ENCODE results near the gene LPIN1. TPM values are rescaled to one million over a fixed set of nuclear protein-coding genes. Genes with fewer than 3 reads are reported as not detected.

Gene LPIN1
- total and polyA plus RNA-seq, 4 experiments from 2014 or later = 13.3 to 83.9 (median 51.5) TPM

- Mint-ChIP-seq H3K4me1 (peaks cover 31 to 49% (median 39%) of the 10 kb centered on the region in 4 donors), H3K27me3 (no peaks in the 10 kb centered on the region), H3K4me3 (peak overlapping the region in 4 of 8 donors; percentile 75 to 92 (median 86)), H3K9me3 (no peaks in the 10 kb centered on the region), H3K36me3 (peaks cover 0 to 6% of the 10 kb centered on the region in 2 donors), H3K27ac (peak overlapping the region; percentile 51 to 95 (median 72))
- H3K4me1 ChIP-seq (ENCODE audit: insufficient read depth, low read length) = peaks cover 49% of the 10 kb centered on the region
- peak overlapping the region; percentile 48 for H3K27ac ChIP-seq (ENCODE audit: low read depth, low read length)
- no peaks in the 10 kb centered on the region for H3K27me3 ChIP-seq (ENCODE audit: insufficient read depth, low read length)
- DNase-seq = no peak
- no peaks in the 10 kb centered on the region for H3K9me3 ChIP-seq (ENCODE audit: control insufficient read depth in 1 of 2, low read length in 2 of 2)
- H3K4me3 ChIP-seq (ENCODE audit: low read length in 2 of 2) = no peak overlapping the region
- intact Hi-C loops (cut with micrococcal nuclease) = loop anchor here (10.0 kb wide), 1 partner anchor 399 kb away; the partner anchor contains the start of gene ROCK2
- CTCF ChIA-PET (ENCODE audit: partially characterized antibody) = interaction anchor here (0.9 to 16.7 kb wide), 9 partner anchors 8 to 1054 kb away, joined by 3 to 258 read pairs (median 12); partner anchors contain the start of gene NOL10
- no peaks in the 10 kb centered on the region for H3K36me3 ChIP-seq (ENCODE audit: insufficient read depth, low read length)
- POLR2A ChIA-PET (ENCODE audit: partially characterized antibody) = interaction anchor here (0.6 to 2.7 kb wide), 7 partner anchors 10 to 931 kb away, joined by 3 to 46 read pairs (median 5); no protein-coding TSS in a partner anchor
These were observed 3.1 kb upstream of the LPIN1 start for GRCh38 chr2:11743366-11743765.

- H3K4me1 Mint-ChIP-seq = peaks cover 37 to 55% (median 44%) of the 10 kb centered on the region in 4 donors
- intact Hi-C loops (cut with micrococcal nuclease) = loop anchor here (10.0 kb wide), 1 partner anchor 399 kb away; the partner anchor contains the start of gene ROCK2
- POLR2A ChIA-PET (ENCODE audit: partially characterized antibody) = interaction anchor here (0.6 to 2.7 kb wide), 11 partner anchors 8 to 932 kb away, joined by 3 to 46 read pairs (median 4); no protein-coding TSS in a partner anchor
- peak overlapping the region; percentile 71 to 98 (median 94) for H3K27ac Mint-ChIP-seq
- peak overlapping the region; percentile 49 to 92 (median 81) for H3K4me3 Mint-ChIP-seq
- no peaks in the 10 kb centered on the region for H3K9me3 ChIP-seq (ENCODE audit: control insufficient read depth in 1 of 2, low read length in 2 of 2)
- CTCF ChIA-PET (ENCODE audit: partially characterized antibody) = interaction anchor here (0.9 to 16.7 kb wide), 14 partner anchors 9 to 1055 kb away, joined by 3 to 258 read pairs (median 8); partner anchors contain the start of gene NOL10
- no peaks in the 10 kb centered on the region for H3K27me3 ChIP-seq (ENCODE audit: insufficient read depth, low read length)
- peak overlapping the region; percentile 45 to 61 for H3K4me3 ChIP-seq (ENCODE audit: low read length in 2 of 2)
- H3K27me3 Mint-ChIP-seq = no peaks in the 10 kb centered on the region
- H3K36me3 Mint-ChIP-seq = peaks cover 0 to 6% of the 10 kb centered on the region in 2 donors
- H3K27ac ChIP-seq (ENCODE audit: low read depth, low read length) = peak overlapping the region; percentile 48
- H3K4me1 ChIP-seq (ENCODE audit: insufficient read depth, low read length) = peaks cover 56% of the 10 kb centered on the region
- H3K9me3 Mint-ChIP-seq = no peaks in the 10 kb centered on the region
- H3K36me3 ChIP-seq (ENCODE audit: insufficient read depth, low read length) = no peaks in the 10 kb centered on the region
- peak; percentile 59 to 91 (median 65) for DNase-seq
These were observed 2.4 kb upstream of the LPIN1 start for GRCh38 chr2:11743846-11744553.

- peaks cover 64% of the 10 kb centered on the region for H3K4me1 ChIP-seq (ENCODE audit: insufficient read depth, low read length)
- Mint-ChIP-seq H3K4me1 (peaks cover 43 to 64% (median 51%) of the 10 kb centered on the region in 4 donors), H3K27ac (peak overlapping the region; percentile 71 to 95 (median 92)), H3K9me3 (no peaks in the 10 kb centered on the region), H3K4me3 (peak overlapping the region; percentile 59 to 92 (median 76)), H3K27me3 (no peaks in the 10 kb centered on the region), H3K36me3 (peaks cover 0 to 6% of the 10 kb centered on the region in 2 donors)
- POLR2A ChIA-PET (ENCODE audit: partially characterized antibody) = interaction anchor here (0.8 to 2.7 kb wide), 10 partner anchors 9 to 52 kb away, joined by 3 to 46 read pairs (median 4); no protein-coding TSS in a partner anchor
- H3K9me3 ChIP-seq (ENCODE audit: control insufficient read depth in 1 of 2, low read length in 2 of 2) = no peaks in the 10 kb centered on the region
- no peaks in the 10 kb centered on the region for H3K27me3 ChIP-seq (ENCODE audit: insufficient read depth, low read length)
- DNase-seq = peak in 4 of 5 donors; percentile 29 to 40 (median 35)
- H3K36me3 ChIP-seq (ENCODE audit: insufficient read depth, low read length) = no peaks in the 10 kb centered on the region
- peak overlapping the region; percentile 48 for H3K27ac ChIP-seq (ENCODE audit: low read depth, low read length)
- CTCF ChIA-PET (ENCODE audit: partially characterized antibody) = interaction anchor here (0.7 to 16.7 kb wide), 15 partner anchors 10 to 1056 kb away, joined by 3 to 258 read pairs (median 7); partner anchors contain the start of gene NOL10
- intact Hi-C loops (cut with micrococcal nuclease) = loop anchor here (5.0 to 10.0 kb wide), 2 partner anchors 400 to 933 kb away; partner anchors contain the start of genes PDIA6 and ROCK2
- H3K4me3 ChIP-seq (ENCODE audit: low read length in 2 of 2) = peak overlapping the region; percentile 45 to 61
These were observed 1.6 kb upstream of the LPIN1 start for GRCh38 chr2:11744631-11745394.

- H3K27ac Mint-ChIP-seq = peak overlapping the region; percentile 48 to 88 (median 73)
- Histone ChIP-seq H3K9me3 (ENCODE audit: control insufficient read depth in 1 of 2, low read length in 2 of 2) (no peaks in the 10 kb centered on the region), H3K4me1 (ENCODE audit: insufficient read depth, low read length) (peaks cover 74% of the 10 kb centered on the region), H3K27me3 (ENCODE audit: insufficient read depth, low read length) (no peaks in the 10 kb centered on the region), H3K4me3 (ENCODE audit: low read length in 2 of 2) (peak overlapping the region in 1 of 2 donors; percentile 19), H3K27ac (ENCODE audit: low read depth, low read length) (peak overlapping the region; percentile 73), H3K36me3 (ENCODE audit: insufficient read depth, low read length) (no peaks in the 10 kb centered on the region)
- no peaks in the 10 kb centered on the region for H3K9me3 Mint-ChIP-seq
- peaks cover 0 to 7% of the 10 kb centered on the region in 2 donors for H3K36me3 Mint-ChIP-seq
- intact Hi-C loops (cut with micrococcal nuclease) = loop anchor here (1.0 to 10.0 kb wide), 5 partner anchors 9 to 933 kb away; partner anchors contain the start of genes PDIA6 and ROCK2
- peaks cover 53 to 73% (median 61%) of the 10 kb centered on the region in 4 donors for H3K4me1 Mint-ChIP-seq
- ChIA-PET CTCF (ENCODE audit: partially characterized antibody) (interaction anchor here (0.7 to 16.7 kb wide), 9 partner anchors 9 to 268 kb away, joined by 3 to 258 read pairs (median 14); no protein-coding TSS in a partner anchor), POLR2A (ENCODE audit: partially characterized antibody) (interaction anchor here (0.6 to 2.8 kb wide), 8 partner anchors 8 to 687 kb away, joined by 3 to 46 read pairs (median 10); no protein-coding TSS in a partner anchor)
- H3K4me3 Mint-ChIP-seq = peak overlapping the region; percentile 55 to 92 (median 76)
- no peak for DNase-seq
- H3K27me3 Mint-ChIP-seq = no peaks in the 10 kb centered on the region
These were observed 638 bp upstream of the LPIN1 start for GRCh38 chr2:11745613-11746375.

- peak overlapping the region; percentile 89 to 99 (median 97) for H3K27ac Mint-ChIP-seq
- Histone ChIP-seq H3K27ac (ENCODE audit: low read depth, low read length) (peak overlapping the region; percentile 73), H3K4me1 (ENCODE audit: insufficient read depth, low read length) (peaks cover 85% of the 10 kb centered on the region), H3K4me3 (ENCODE audit: low read length in 2 of 2) (peak overlapping the region; percentile 74 to 92), H3K36me3 (ENCODE audit: insufficient read depth, low read length) (no peaks in the 10 kb centered on the region), H3K9me3 (ENCODE audit: control insufficient read depth in 1 of 2, low read length in 2 of 2) (no peaks in the 10 kb centered on the region), H3K27me3 (ENCODE audit: insufficient read depth, low read length) (no peaks in the 10 kb centered on the region)
- peaks cover 58 to 81% (median 68%) of the 10 kb centered on the region in 4 donors for H3K4me1 Mint-ChIP-seq
- H3K27me3 Mint-ChIP-seq = no peaks in the 10 kb centered on the region
- no peaks in the 10 kb centered on the region for H3K9me3 Mint-ChIP-seq
- H3K36me3 Mint-ChIP-seq = peaks cover 0 to 11% of the 10 kb centered on the region in 2 donors
- ChIA-PET CTCF (ENCODE audit: partially characterized antibody) (interaction anchor here (0.8 to 16.7 kb wide), 11 partner anchors 8 to 59 kb away, joined by 3 to 258 read pairs (median 4); no protein-coding TSS in a partner anchor), POLR2A (ENCODE audit: partially characterized antibody) (interaction anchor here (0.6 to 2.8 kb wide), 10 partner anchors 8 to 972 kb away, joined by 3 to 21 read pairs (median 4); no protein-coding TSS in a partner anchor)
- intact Hi-C loops (cut with micrococcal nuclease) = loop anchor here (1.0 to 10.0 kb wide), 5 partner anchors 7 to 935 kb away; partner anchors contain the start of genes PDIA6 and ROCK2
- peak overlapping the region; percentile 85 to 96 (median 92) for H3K4me3 Mint-ChIP-seq
- DNase-seq = peak in 2 of 5 donors; percentile 24 to 32
These were observed 501 bp downstream of the LPIN1 start for GRCh38 chr2:11746807-11747459.
